HepG2 (cell line): ENCODE results near the gene GPC6. TPM values are rescaled to one million over a fixed set of nuclear protein-coding genes. Genes with fewer than 3 reads are reported as not detected.

Experiments used
- IRF2 ChIP-seq: IDR thresholded peaks from 2 replicates; pipeline ENCODE4 v1.6.1; 2018; ENCODE audit warnings: missing genetic modification reagents, missing compliant biosample characterization
- MAFG ChIP-seq: sonication (generic); formaldehyde crosslinking; IDR thresholded peaks from 2 replicates; pipeline ENCODE4 v1.5.1; 2020; ENCODE audit warnings: mild to moderate bottlenecking, missing genetic modification reagents
- MIXL1 ChIP-seq: IDR thresholded peaks from 2 replicates; pipeline ENCODE4 v1.6.1; 2016
- PAF1 ChIP-seq: IDR thresholded peaks from 2 replicates; pipeline ENCODE4 v1.6.1; 2016; ENCODE audit warnings: missing genetic modification reagents, missing compliant biosample characterization
- PRDM15 ChIP-seq: sonication (generic); formaldehyde crosslinking; IDR thresholded peaks from 2 replicates; pipeline ENCODE4 v1.4.0; 2020; ENCODE audit warnings: missing genetic modification reagents
- PREB ChIP-seq: sonication (generic); formaldehyde crosslinking; IDR thresholded peaks from 2 replicates; pipeline ENCODE4 v1.4.0; 2020; ENCODE audit warnings: missing genetic modification reagents
- TEF ChIP-seq: sonication (generic); formaldehyde crosslinking; IDR thresholded peaks from 2 replicates; pipeline ENCODE4 v1.5.0; 2020; ENCODE audit warnings: missing genetic modification reagents
- ZGPAT ChIP-seq: IDR thresholded peaks from 2 replicates; pipeline ENCODE4 v1.6.1; 2016; ENCODE audit warnings: mild to moderate bottlenecking
- polyA plus RNA-seq, 8 experiments: library from polyadenylated mRNA; depleted of rRNA in 3 of 8; stranded (reverse) in 7 of 8; unstranded in 1 of 8; fragments of >200 nt; fragmentation: Illumina TruSeq in 4 of 8; extraction: Trizol in 4 of 8; gene quantifications; 2 replicates each; pipeline versions ENCODE4 v1.2.1 to v1.2.3, GENCODE V29; 2011 to 2016; ENCODE audit warnings: low read depth in 4 of 8, missing spikeins in 1 of 8, mixed read lengths in 1 of 8; ENCODE audit not compliant: insufficient read depth in 1 of 8
- total RNA-seq, 5 experiments: library from RNA; depleted of rRNA; stranded (reverse); fragments of >200 nt; fragmentation: Illumina TruSeq; extraction: Trizol; gene quantifications; 2 replicates each; pipeline ENCODE4 v1.2.3, GENCODE V29; 2016; ENCODE audit warnings: low read depth in 1 of 5
- TF ChIP-seq, protein P1 (sequence below): sonication (generic); formaldehyde crosslinking; IDR thresholded peaks from 2 replicates; pipeline ENCODE4 v1.4.0; 2020; ENCODE audit warnings: missing genetic modification reagents
- TF ChIP-seq, protein P2 (sequence below): sonication (generic); formaldehyde crosslinking; IDR thresholded peaks from 2 replicates; pipeline ENCODE4 v1.5.1; 2020; ENCODE audit warnings: mild to moderate bottlenecking, missing genetic modification reagents
- TF ChIP-seq, protein P3 (sequence below): sonication (generic); formaldehyde crosslinking; IDR thresholded peaks from 2 replicates; pipeline ENCODE4 v1.4.0; 2020; ENCODE audit warnings: missing genetic modification reagents
- TF ChIP-seq, protein P4 (sequence below): sonication (generic); formaldehyde crosslinking; IDR thresholded peaks from 2 replicates; pipeline ENCODE4 v1.5.0; 2020; ENCODE audit warnings: missing genetic modification reagents

The GPC6 gene
- total and polyA plus RNA-seq, 2 of the 13 experiments (the other 11 are each of a cell fraction or from before 2014, with no cell fraction given): 24.5 to 33.9 TPM

DNA sequence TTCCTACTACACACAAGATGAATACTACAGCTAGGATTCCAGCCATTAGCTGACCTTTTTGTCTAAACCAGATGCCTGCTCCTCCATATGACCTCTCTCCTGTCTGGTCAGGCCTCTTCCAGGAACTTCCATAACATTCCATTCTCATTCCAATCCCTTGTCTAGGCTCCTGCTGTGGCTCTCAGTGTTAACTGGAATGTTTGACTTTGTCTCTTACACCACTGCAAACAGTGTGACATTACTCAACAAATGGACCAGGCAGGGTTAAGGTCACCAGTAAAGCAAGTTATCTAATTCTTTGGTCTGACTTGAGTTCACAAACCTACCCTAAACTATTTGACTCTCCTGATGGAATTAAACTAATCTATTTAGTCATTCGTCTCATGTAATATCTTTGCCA, 2.1 kb upstream of the GPC6 start (continued):
- TF ChIP-seq, protein P1, sequence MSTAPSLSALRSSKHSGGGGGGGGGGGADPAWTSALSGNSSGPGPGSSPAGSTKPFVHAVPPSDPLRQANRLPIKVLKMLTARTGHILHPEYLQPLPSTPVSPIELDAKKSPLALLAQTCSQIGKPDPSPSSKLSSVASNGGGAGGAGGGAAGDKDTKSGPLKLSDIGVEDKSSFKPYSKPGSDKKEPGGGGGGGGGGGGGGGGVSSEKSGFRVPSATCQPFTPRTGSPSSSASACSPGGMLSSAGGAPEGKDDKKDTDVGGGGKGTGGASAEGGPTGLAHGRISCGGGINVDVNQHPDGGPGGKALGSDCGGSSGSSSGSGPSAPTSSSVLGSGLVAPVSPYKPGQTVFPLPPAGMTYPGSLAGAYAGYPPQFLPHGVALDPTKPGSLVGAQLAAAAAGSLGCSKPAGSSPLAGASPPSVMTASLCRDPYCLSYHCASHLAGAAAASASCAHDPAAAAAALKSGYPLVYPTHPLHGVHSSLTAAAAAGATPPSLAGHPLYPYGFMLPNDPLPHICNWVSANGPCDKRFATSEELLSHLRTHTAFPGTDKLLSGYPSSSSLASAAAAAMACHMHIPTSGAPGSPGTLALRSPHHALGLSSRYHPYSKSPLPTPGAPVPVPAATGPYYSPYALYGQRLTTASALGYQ (CRISPR knock-in tag): peak; percentile 98
- TF ChIP-seq, protein P2, sequence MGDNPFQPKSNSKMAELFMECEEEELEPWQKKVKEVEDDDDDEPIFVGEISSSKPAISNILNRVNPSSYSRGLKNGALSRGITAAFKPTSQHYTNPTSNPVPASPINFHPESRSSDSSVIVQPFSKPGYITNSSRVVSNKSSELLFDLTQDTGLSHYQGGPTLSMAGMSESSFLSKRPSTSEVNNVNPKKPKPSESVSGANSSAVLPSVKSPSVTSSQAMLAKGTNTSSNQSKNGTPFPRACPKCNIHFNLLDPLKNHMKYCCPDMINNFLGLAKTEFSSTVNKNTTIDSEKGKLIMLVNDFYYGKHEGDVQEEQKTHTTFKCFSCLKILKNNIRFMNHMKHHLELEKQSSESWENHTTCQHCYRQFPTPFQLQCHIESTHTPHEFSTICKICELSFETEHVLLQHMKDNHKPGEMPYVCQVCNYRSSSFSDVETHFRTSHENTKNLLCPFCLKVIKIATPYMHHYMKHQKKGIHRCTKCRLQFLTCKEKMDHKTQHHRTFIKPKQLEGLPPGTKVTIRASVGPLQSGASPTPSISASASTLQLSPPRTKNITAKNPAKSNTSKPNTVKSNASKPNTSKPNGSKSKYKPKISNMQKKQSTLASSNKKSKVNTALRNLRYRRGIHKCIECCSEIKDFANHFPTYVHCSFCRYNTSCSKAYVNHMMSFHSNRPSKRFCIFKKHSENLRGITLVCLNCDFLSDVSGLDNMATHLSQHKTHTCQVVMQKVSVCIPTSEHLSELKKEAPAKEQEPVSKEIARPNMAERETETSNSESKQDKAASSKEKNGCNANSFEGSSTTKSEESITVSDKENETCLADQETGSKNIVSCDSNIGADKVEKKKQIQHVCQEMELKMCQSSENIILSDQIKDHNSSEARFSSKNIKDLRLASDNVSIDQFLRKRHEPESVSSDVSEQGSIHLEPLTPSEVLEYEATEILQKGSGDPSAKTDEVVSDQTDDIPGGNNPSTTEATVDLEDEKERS (CRISPR knock-in tag): peak; percentile 85
- peak; percentile 94 for TF ChIP-seq PRDM15 (CRISPR knock-in tag)
- peak; percentile 89 for TF ChIP-seq TEF (CRISPR knock-in tag)
- peak; percentile 94 for TF ChIP-seq MIXL1 (CRISPR knock-in tag)
- no peak for TF ChIP-seq MAFG (CRISPR knock-in tag)
- TF ChIP-seq, protein P3, sequence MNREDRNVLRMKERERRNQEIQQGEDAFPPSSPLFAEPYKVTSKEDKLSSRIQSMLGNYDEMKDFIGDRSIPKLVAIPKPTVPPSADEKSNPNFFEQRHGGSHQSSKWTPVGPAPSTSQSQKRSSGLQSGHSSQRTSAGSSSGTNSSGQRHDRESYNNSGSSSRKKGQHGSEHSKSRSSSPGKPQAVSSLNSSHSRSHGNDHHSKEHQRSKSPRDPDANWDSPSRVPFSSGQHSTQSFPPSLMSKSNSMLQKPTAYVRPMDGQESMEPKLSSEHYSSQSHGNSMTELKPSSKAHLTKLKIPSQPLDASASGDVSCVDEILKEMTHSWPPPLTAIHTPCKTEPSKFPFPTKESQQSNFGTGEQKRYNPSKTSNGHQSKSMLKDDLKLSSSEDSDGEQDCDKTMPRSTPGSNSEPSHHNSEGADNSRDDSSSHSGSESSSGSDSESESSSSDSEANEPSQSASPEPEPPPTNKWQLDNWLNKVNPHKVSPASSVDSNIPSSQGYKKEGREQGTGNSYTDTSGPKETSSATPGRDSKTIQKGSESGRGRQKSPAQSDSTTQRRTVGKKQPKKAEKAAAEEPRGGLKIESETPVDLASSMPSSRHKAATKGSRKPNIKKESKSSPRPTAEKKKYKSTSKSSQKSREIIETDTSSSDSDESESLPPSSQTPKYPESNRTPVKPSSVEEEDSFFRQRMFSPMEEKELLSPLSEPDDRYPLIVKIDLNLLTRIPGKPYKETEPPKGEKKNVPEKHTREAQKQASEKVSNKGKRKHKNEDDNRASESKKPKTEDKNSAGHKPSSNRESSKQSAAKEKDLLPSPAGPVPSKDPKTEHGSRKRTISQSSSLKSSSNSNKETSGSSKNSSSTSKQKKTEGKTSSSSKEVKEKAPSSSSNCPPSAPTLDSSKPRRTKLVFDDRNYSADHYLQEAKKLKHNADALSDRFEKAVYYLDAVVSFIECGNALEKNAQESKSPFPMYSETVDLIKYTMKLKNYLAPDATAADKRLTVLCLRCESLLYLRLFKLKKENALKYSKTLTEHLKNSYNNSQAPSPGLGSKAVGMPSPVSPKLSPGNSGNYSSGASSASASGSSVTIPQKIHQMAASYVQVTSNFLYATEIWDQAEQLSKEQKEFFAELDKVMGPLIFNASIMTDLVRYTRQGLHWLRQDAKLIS (CRISPR knock-in tag): no peak
- TF ChIP-seq, protein P4, sequence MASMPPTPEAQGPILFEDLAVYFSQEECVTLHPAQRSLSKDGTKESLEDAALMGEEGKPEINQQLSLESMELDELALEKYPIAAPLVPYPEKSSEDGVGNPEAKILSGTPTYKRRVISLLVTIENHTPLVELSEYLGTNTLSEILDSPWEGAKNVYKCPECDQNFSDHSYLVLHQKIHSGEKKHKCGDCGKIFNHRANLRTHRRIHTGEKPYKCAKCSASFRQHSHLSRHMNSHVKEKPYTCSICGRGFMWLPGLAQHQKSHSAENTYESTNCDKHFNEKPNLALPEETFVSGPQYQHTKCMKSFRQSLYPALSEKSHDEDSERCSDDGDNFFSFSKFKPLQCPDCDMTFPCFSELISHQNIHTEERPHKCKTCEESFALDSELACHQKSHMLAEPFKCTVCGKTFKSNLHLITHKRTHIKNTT (CRISPR knock-in tag): no peak
- TF ChIP-seq PAF1 (CRISPR knock-in tag): no peak
- peak; percentile 97 for TF ChIP-seq IRF2 (CRISPR knock-in tag)
- no peak for TF ChIP-seq PREB
- TF ChIP-seq ZGPAT (CRISPR knock-in tag): peak; percentile 99
